Measurements from ENCODE around the gene ANKRD13B.

ANKRD13B gene

GRCh38 chr17:29653995-29654714, 61.2 kb downstream of the ANKRD13B start:
- DNase-seq = no peak

DNA sequence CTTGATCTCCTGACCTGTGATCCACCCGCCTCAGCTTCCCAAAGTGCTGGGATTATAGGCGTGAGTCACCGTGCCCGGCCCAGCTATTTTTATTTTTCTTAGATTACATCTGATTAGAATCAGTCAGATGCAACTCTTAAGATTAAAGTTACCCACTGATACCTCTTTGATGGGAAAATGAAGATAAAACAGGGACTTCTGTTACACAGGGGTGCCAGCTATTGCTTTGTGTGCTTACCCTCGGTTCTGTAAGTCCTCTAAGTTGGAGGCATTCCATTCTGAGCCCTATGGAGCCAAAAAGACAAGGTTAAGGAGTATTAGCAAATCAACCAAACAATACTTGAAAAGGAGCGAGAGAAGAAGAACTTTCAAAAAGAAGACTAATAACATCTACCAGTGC, 62.4 kb downstream of the ANKRD13B start:
- no peak for DNase-seq

DNA sequence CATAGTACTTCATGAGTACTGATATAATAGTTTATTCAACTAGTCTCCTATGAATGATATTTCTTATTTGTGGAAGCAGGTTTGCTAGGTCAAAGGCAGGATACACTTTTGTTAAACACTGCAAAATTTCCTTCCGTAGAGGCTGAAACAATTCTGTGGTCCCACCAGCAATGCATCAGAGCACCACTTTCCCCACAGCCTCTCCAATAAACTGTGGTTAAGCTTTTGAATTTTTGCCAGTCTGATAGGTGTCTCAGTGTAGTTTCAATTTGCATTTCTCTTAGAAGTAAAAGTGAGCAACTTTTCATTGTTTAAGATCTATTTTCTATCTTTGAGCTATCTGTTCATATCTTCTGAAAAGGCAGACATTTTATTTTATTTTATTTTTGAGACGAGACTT, 66.2 kb downstream of the ANKRD13B start:
- DNase-seq = no peak

DNA sequence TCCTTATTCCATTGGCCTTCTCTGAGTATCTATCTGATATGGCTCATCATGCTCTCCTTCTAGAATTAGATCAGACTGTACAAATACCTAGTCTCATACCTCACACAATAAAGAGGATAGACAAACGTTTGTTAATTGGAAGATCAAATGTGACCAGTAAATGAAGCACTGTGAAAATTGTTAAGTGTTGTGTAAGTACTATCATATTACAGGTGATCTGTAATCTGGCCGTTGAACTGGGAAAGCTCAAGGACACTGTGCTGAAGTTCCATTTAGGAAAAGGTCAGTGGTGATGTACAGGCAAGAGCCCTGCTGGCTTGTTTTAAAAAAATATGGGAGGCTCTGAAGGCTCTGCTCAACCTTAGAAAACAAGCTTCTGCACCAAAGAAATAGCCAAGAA, 68.3 kb downstream of the ANKRD13B start:
- DNase-seq = no peak

GRCh38 chr17:29663155-29663554, 70.2 kb downstream of the ANKRD13B start:
- no peak for DNase-seq
